Measurements from ENCODE around the gene DLEC1.
A peak's percentile ranks its signal among the peaks of the same experiment; 100 is the strongest.
"Not testable (repeated sequence)": the region's sequence is repeated elsewhere in the genome, so short reads cannot be mapped to it uniquely, and the experiment has no call there.

The DLEC1 gene

DNA sequence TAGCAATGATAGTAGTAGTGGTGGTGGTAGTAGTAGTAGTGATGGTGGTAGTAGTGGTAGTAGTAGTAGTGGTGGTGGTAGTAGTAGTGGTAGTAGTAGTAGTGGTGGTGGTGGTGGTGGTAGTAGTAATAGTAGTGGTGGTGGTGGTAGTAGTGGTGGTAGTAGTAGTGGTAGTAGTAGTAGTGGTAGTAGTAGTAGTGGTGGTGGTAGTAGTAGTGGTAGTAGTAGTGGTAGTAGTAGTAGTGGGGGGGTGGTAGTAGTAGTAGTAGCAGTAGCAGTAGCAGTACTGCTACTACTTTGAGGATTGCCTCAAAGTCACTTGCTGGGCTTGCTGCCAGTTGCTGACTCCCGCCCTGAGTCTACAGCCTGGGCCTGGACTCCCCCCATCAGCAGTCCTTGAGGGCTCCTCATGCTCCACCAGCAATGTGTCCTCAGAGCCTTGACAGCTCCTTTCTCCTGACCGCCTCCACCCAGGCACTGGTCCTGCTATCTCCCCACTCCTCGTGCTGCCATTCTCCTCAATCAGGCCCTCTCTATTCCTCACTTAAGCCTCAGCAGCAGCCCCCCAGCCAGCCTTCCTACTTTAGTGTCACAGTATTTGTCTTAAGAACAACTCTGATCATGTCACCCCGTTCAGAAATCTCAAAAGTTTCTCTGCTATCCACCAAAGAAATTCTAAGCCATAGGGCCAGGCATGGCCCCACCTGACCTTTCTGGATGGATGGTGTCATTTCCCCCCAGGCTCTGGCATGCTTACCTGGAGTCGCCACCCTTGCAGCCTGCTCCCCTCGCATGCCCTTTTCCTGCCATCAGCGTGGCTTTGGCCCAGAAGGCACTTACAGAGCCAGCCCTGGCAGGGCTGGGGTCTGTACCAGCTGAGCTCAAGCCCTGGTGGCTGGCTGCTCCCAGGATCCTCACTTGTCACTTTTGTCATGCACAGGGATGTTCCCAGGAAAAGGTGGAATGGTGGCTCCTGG is 45.6 kb downstream of the DLEC1 start:
- no peak for DNase-seq

- no peak for DNase-seq
Observed at GRCh38 chr3:38085311-38085942, 46.4 kb downstream of the DLEC1 start.

- DNase-seq: no peak
Observed at GRCh38 chr3:38085943-38086324, 46.9 kb downstream of the DLEC1 start.

DNA sequence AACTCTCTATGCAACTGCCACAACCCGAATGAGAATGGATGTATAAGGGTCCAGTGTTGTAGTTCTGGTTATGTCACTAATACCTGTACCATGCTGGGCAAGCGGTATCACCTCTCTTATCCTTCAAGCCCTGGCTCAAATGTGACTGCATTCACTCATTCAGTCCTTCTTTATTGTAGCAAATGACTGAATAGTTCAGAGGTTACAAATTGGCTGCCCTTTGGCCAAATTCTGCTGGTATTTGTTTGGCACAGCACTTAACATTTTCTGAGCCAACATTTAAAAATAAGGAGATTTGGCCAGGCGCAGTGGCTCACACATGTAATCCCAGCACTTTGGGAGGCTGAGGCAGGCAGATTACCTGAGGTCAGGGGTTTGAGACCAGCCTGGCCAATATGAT is 47.5 kb downstream of the DLEC1 start:
- DNase-seq: no peak

DNA sequence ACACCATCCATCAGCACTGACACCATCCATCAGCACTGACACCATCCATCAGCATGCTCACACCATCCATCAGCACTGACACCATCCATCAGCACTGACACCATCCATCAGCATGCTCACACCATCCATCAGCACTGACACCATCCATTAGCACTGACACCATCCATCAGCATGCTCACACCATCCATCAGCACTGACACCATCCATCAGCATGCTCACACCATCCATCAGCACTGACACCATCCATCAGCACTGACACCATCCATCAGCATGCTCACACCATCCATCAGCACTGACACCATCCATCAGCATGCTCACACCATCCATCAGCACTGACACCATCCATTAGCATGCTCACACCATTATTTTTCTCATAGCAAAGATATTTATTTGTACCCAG is 48.3 kb downstream of the DLEC1 start:
- not testable (repeated sequence) for DNase-seq

- no peak for DNase-seq
Observed at GRCh38 chr3:38088126-38089078, 49.4 kb downstream of the DLEC1 start.

DNA sequence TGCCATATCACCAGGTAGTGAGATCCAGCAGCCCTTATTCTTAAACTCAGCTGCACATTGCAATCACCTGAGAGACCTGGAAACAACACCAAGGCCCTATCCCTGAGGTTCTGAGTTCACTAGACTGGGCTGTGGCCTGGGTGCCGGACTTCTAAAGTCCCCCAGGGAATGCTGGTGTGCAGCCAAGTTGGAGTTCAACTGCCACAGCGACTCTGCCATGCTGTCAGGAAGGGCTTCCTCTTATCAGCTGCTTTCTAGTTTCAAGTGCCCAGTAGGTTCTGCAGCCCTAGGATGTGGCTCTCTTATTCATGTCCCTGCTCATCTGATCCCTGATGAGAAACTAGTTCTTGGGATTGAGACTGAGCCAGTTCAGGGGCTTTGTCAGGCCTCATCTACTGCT is 50.2 kb downstream of the DLEC1 start:
- DNase-seq: no peak

DNA sequence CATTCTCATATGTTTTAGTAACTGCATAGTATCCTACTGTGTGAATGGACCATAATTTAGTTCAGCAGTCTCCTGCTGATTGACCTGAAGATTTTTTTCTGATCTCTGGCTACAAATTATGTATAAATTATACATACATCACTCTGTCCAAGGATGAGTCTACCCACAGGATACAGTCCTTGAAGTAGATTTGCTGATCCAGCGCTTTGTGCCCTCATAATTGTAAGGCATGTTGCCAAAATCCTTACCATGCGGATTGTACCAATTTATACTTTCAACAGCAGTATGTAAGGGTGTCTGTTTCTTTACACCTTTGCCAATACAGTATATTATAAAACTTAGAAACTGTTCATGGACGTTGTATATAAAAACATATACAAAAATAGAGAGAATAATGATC is 51.4 kb downstream of the DLEC1 start:
- no peak for DNase-seq

GRCh38 chr3:38094999-38095398 is 56.0 kb downstream of the DLEC1 start:
- DNase-seq: no peak

DNA sequence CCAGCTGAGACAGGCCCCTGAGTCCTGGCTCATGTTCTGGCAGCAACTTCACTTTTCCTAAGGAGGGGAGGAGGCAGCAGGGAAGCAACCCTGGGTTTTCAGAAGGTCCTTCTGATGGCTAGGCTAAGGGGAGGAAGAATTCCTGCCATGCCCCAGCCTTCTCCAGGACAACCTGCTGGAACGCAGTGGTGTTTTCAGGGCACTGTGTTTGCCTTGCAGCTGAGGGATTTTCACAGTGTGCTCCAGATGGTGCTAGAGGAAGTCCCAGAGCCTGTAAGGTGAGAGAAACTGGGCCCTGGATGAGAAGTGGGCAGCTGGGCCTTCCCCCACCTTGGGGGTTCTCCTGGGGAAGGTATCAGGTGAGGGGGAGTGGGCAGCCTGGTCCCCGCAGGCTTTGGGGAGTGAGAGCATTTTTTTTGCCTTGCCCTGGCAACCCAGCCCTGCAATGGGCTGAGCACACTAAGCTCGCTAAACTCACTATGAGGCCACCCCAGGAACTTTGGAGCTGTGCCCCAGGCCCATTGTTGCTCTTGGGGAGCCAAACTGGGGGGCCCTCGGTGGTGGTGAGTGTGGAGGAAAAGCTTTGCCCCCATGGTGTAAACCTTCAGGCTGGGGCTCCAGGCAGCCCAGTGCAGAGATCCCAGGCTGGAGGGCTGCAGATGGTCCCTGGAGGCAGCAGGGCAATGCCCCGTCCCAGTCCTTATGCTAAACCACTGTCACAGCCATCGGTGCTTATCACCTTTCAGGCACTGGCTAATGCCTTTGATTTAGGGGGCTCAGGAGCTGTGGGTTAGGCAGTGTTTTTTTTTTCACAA is 56.9 kb downstream of the DLEC1 start:
- no peak for DNase-seq

- DNase-seq: no peak
Observed at GRCh38 chr3:38097446-38098375, 58.7 kb downstream of the DLEC1 start.

DNA sequence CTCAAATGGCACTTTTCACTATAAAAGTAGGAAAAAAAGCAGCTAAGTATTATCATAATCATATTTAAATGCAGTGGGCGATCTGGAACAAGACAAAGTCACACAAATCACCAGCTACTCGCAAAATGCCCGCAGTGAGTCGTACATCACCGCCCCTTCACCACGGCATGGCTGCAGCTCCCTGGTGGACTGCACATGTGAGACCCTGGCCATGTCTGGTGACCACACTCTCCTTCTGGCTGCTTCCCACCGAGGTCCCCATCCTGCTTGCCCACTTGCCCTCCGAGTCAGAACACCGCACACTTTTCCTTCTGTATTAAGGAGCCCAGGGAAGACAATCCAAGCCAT is 59.3 kb downstream of the DLEC1 start:
- DNase-seq: no peak

GRCh38 chr3:38099518-38099917 is 60.5 kb downstream of the DLEC1 start:
- no peak for DNase-seq

- DNase-seq: no peak
Observed at GRCh38 chr3:38100498-38100897, 61.5 kb downstream of the DLEC1 start.

DNA sequence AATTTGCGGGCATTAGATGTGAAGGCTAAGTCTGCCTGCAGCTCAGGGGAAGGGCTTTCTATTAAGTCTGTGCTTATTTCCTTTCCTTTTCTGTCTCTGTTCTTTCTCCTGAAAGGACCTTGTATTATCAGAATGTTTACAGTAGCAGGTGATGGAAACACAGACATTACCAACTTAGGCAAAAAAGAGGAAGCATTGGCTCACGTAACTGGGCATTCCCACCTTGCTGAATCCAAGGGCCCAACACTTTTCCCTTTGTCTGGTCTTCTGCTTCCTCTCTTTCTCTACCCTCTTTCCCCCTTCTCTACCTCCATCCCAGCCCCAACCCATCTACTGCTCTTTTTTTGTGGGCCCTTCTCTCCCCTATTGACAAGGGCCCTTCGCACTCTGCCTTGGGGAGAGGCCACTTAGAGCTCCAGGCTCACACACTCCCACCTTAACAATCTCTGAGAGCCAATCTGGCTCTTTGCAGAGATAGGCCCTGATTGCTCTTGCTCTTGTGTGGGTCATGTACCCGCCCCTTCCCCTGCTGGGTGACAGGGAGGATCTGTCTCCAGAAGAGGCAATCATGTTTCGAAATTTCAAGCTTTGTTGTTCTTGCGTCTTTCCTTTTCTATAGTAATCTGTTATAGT is 62.9 kb downstream of the DLEC1 start:
- DNase-seq: peak; percentile 73 to 85

DNA sequence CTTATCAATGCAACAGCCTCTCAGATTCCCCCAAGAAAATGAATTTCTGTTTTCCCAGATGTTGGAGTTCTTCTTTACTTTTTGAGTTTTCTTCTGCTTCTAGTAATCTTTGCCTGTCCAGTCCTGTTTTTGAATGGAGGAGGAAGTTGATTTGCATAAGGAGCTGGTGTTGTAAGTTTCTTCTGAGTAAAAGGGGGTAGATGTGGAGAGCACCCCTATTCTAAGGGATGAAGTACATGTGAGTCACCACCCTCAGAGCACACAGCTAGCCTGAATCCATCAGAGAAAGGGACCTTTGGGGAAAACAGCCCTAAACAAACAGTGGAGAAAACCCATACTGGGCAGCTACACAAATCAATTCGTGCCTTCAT is 63.4 kb downstream of the DLEC1 start:
- DNase-seq: peak; percentile 79 to 85

GRCh38 chr3:38105525-38105924 is 66.5 kb downstream of the DLEC1 start:
- DNase-seq: no peak

DNA sequence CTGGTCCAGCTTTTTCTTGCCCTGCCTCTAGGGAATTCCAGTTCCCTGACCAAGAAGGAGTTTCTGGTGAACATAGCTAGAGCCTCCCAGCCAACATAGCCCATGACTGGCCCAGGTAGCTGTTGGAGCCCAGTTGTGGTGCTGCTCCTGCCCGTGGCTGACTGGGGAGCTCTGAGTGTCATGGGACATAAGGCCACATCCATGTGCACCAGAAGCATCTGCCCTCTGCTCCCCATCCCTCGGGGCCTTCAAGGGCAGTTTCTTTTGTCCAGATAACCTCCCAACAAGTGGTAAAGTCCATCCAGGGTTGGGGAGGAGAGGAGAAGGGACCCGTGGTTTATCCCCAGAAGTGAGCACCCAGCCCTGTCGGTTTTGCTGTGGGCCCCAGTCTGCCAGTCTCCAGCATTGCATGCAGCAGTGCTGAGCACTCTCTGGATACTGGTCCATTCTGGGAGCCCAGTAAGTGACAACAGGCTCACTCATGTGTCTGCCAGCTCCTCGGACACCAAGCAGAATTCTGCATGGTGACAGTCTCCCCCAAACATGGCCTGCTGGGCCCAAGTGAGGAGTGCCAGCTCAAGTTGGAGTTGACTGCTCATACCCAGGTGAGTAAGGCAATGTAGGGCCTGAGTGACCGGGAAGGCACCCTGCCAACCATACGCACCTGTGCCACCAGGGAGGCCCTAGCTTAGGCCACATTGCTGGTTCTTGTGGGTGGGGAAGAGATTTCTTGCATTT is 69.1 kb downstream of the DLEC1 start:
- DNase-seq: no peak

- DNase-seq: peak; percentile 94 to 97
Observed at GRCh38 chr3:38108649-38109579, 69.9 kb downstream of the DLEC1 start.

Data from AML-193 (cell line).